ENCODE data around the gene LDLRAD4.
A peak's percentile ranks its signal among the peaks of the same experiment; 100 is the strongest.

The LDLRAD4 gene

GRCh38 chr18:13273800-13274199, 55.2 kb downstream of the LDLRAD4 start:
- H3K23ac ChIP-seq (ENCODE audit: low read depth, low read length, poor library complexity) = no peak overlapping the region
- no peak overlapping the region for H4K8ac ChIP-seq (ENCODE audit: low read depth, low read length)
- H2BK120ac ChIP-seq (ENCODE audit: low read depth, low read length) = no peak overlapping the region
- DNase-seq (ENCODE audit: low spot score) = no peak
- no peaks in the 10 kb centered on the region for H3K79me1 ChIP-seq (ENCODE audit: low read depth, low read length)
- H3K4me1 ChIP-seq (ENCODE audit: control insufficient read depth in 2 of 2, insufficient read depth in 1 of 2, low read depth in 1 of 2, low read length in 2 of 2) = peaks cover 0 to 6% of the 10 kb centered on the region in 2 donors
- H3K9ac ChIP-seq (ENCODE audit: low read depth, low read length, poor library complexity) = no peak overlapping the region
- no peak overlapping the region for H2BK15ac ChIP-seq (ENCODE audit: low read length)
- no CpG with 5 or more reads among the region's 9 CpGs for WGBS, 2 donors (ENCODE audit: extremely low coverage in 2 of 2, insufficient read length in 2 of 2, insufficient replicate concordance in 1 of 2)
- no peak overlapping the region for H2AK5ac ChIP-seq (ENCODE audit: low read depth, low read length)
- no peaks in the 10 kb centered on the region for H3K9me3 ChIP-seq (replicated peaks in 1 of 2; ENCODE audit: control insufficient read depth in 2 of 2, insufficient read depth in 1 of 2, low read depth in 1 of 2, low read length in 2 of 2)
- H3K27me3 ChIP-seq (ENCODE audit: control insufficient read depth in 3 of 3, insufficient read depth in 3 of 3, low read depth in 1 of 3, low read length in 3 of 3) = no peaks in the 10 kb centered on the region
- no peak overlapping the region for H2BK5ac ChIP-seq (ENCODE audit: low read length)
- H3K4ac ChIP-seq (ENCODE audit: low read length) = no peak overlapping the region
- H3K36me3 ChIP-seq (replicated peaks in 1 of 2; ENCODE audit: control insufficient read depth in 2 of 2, insufficient read depth in 2 of 2, low read length in 2 of 2) = no peaks in the 10 kb centered on the region
- H3K4me2 ChIP-seq (ENCODE audit: insufficient read depth, low read length, poor library complexity, severe bottlenecking) = no peak overlapping the region
- no peak overlapping the region for H3K27ac ChIP-seq (replicated peaks; ENCODE audit: low read length)
- no peak overlapping the region for H2AFZ ChIP-seq (ENCODE audit: low read length)
- no peak overlapping the region for H4K91ac ChIP-seq (ENCODE audit: low read depth, low read length, poor library complexity)
- H3K18ac ChIP-seq (ENCODE audit: low read length) = peak overlapping the region; percentile 54
- peak overlapping the region; percentile 50 for H3K14ac ChIP-seq (ENCODE audit: low read length)
- H3K4me3 ChIP-seq (ENCODE audit: low read length in 2 of 2) = no peak overlapping the region
- H2BK12ac ChIP-seq (ENCODE audit: low read length) = no peak overlapping the region

- DNase-seq (ENCODE audit: low spot score) = no peak
- Histone ChIP-seq H3K18ac (ENCODE audit: low read length) (no peak overlapping the region), H3K27me3 (ENCODE audit: control insufficient read depth in 3 of 3, insufficient read depth in 3 of 3, low read depth in 1 of 3, low read length in 3 of 3) (no peaks in the 10 kb centered on the region), H2BK120ac (ENCODE audit: low read depth, low read length) (no peak overlapping the region), H3K9me3 (replicated peaks in 1 of 2; ENCODE audit: control insufficient read depth in 2 of 2, insufficient read depth in 1 of 2, low read depth in 1 of 2, low read length in 2 of 2) (no peaks in the 10 kb centered on the region), H3K23ac (ENCODE audit: low read depth, low read length, poor library complexity) (no peak overlapping the region), H3K36me3 (replicated peaks in 1 of 2; ENCODE audit: control insufficient read depth in 2 of 2, insufficient read depth in 2 of 2, low read length in 2 of 2) (no peaks in the 10 kb centered on the region), H2BK15ac (ENCODE audit: low read length) (no peak overlapping the region), H3K9ac (ENCODE audit: low read depth, low read length, poor library complexity) (no peak overlapping the region), H3K14ac (ENCODE audit: low read length) (no peak overlapping the region), H2BK5ac (ENCODE audit: low read length) (no peak overlapping the region), H2AK5ac (ENCODE audit: low read depth, low read length) (no peak overlapping the region), H3K4me2 (ENCODE audit: insufficient read depth, low read length, poor library complexity, severe bottlenecking) (no peak overlapping the region), H4K91ac (ENCODE audit: low read depth, low read length, poor library complexity) (no peak overlapping the region), H2BK12ac (ENCODE audit: low read length) (no peak overlapping the region), H3K4me1 (ENCODE audit: control insufficient read depth in 2 of 2, insufficient read depth in 1 of 2, low read depth in 1 of 2, low read length in 2 of 2) (peaks cover 2 to 9% of the 10 kb centered on the region in 2 donors), H3K4ac (ENCODE audit: low read length) (no peak overlapping the region), H2AFZ (ENCODE audit: low read length) (no peak overlapping the region), H3K79me1 (ENCODE audit: low read depth, low read length) (no peaks in the 10 kb centered on the region), H4K8ac (ENCODE audit: low read depth, low read length) (no peak overlapping the region), H3K4me3 (ENCODE audit: low read length in 2 of 2) (no peak overlapping the region), H3K27ac (replicated peaks; ENCODE audit: low read length) (no peak overlapping the region)
Observed at GRCh38 chr18:13275075-13275474, 56.5 kb downstream of the LDLRAD4 start.

GRCh38 chr18:13276530-13277520, 58.3 kb downstream of the LDLRAD4 start:
- Histone ChIP-seq H3K4me2 (ENCODE audit: insufficient read depth, low read length, poor library complexity, severe bottlenecking) (no peak overlapping the region), H2AFZ (ENCODE audit: low read length) (no peak overlapping the region), H2AK5ac (ENCODE audit: low read depth, low read length) (peak overlapping the region; percentile 28), H3K9ac (ENCODE audit: low read depth, low read length, poor library complexity) (no peak overlapping the region), H2BK5ac (ENCODE audit: low read length) (no peak overlapping the region), H3K4me1 (ENCODE audit: control insufficient read depth in 2 of 2, insufficient read depth in 1 of 2, low read depth in 1 of 2, low read length in 2 of 2) (peaks cover 9 to 14% of the 10 kb centered on the region in 2 donors), H3K14ac (ENCODE audit: low read length) (no peak overlapping the region), H4K8ac (ENCODE audit: low read depth, low read length) (no peak overlapping the region), H2BK15ac (ENCODE audit: low read length) (peak overlapping the region; percentile 45), H3K18ac (ENCODE audit: low read length) (peak overlapping the region; percentile 23), H3K27ac (replicated peaks; ENCODE audit: low read length) (no peak overlapping the region), H3K27me3 (ENCODE audit: control insufficient read depth in 3 of 3, insufficient read depth in 3 of 3, low read depth in 1 of 3, low read length in 3 of 3) (no peaks in the 10 kb centered on the region), H3K9me3 (replicated peaks in 1 of 2; ENCODE audit: control insufficient read depth in 2 of 2, insufficient read depth in 1 of 2, low read depth in 1 of 2, low read length in 2 of 2) (no peaks in the 10 kb centered on the region), H2BK12ac (ENCODE audit: low read length) (no peak overlapping the region), H3K36me3 (replicated peaks in 1 of 2; ENCODE audit: control insufficient read depth in 2 of 2, insufficient read depth in 2 of 2, low read length in 2 of 2) (no peaks in the 10 kb centered on the region), H3K4ac (ENCODE audit: low read length) (no peak overlapping the region), H2BK120ac (ENCODE audit: low read depth, low read length) (no peak overlapping the region), H4K91ac (ENCODE audit: low read depth, low read length, poor library complexity) (no peak overlapping the region), H3K4me3 (ENCODE audit: low read length in 2 of 2) (no peak overlapping the region), H3K79me1 (ENCODE audit: low read depth, low read length) (no peaks in the 10 kb centered on the region), H3K23ac (ENCODE audit: low read depth, low read length, poor library complexity) (no peak overlapping the region)
- DNase-seq (ENCODE audit: low spot score) = no peak
- no CpG with 5 or more reads among the region's 23 CpGs for WGBS, 2 donors (ENCODE audit: extremely low coverage in 2 of 2, insufficient read length in 2 of 2, insufficient replicate concordance in 1 of 2)

- Histone ChIP-seq H3K4me3 (ENCODE audit: low read length in 2 of 2) (no peak overlapping the region), H2BK15ac (ENCODE audit: low read length) (no peak overlapping the region), H3K18ac (ENCODE audit: low read length) (no peak overlapping the region), H3K79me1 (ENCODE audit: low read depth, low read length) (no peaks in the 10 kb centered on the region), H3K36me3 (replicated peaks in 1 of 2; ENCODE audit: control insufficient read depth in 2 of 2, insufficient read depth in 2 of 2, low read length in 2 of 2) (no peaks in the 10 kb centered on the region), H3K9ac (ENCODE audit: low read depth, low read length, poor library complexity) (no peak overlapping the region), H3K9me3 (replicated peaks in 1 of 2; ENCODE audit: control insufficient read depth in 2 of 2, insufficient read depth in 1 of 2, low read depth in 1 of 2, low read length in 2 of 2) (no peaks in the 10 kb centered on the region), H2BK5ac (ENCODE audit: low read length) (no peak overlapping the region), H3K27me3 (ENCODE audit: control insufficient read depth in 3 of 3, insufficient read depth in 3 of 3, low read depth in 1 of 3, low read length in 3 of 3) (no peaks in the 10 kb centered on the region), H4K8ac (ENCODE audit: low read depth, low read length) (no peak overlapping the region), H3K27ac (replicated peaks; ENCODE audit: low read length) (no peak overlapping the region), H2AFZ (ENCODE audit: low read length) (no peak overlapping the region), H3K4me1 (ENCODE audit: control insufficient read depth in 2 of 2, insufficient read depth in 1 of 2, low read depth in 1 of 2, low read length in 2 of 2) (peaks cover 9 to 14% of the 10 kb centered on the region in 2 donors), H3K4ac (ENCODE audit: low read length) (no peak overlapping the region), H2BK120ac (ENCODE audit: low read depth, low read length) (no peak overlapping the region), H3K14ac (ENCODE audit: low read length) (no peak overlapping the region), H2BK12ac (ENCODE audit: low read length) (no peak overlapping the region), H2AK5ac (ENCODE audit: low read depth, low read length) (no peak overlapping the region), H3K23ac (ENCODE audit: low read depth, low read length, poor library complexity) (no peak overlapping the region), H4K91ac (ENCODE audit: low read depth, low read length, poor library complexity) (no peak overlapping the region), H3K4me2 (ENCODE audit: insufficient read depth, low read length, poor library complexity, severe bottlenecking) (no peak overlapping the region)
- no CpG with 5 or more reads among the region's 10 CpGs for WGBS, 2 donors (ENCODE audit: extremely low coverage in 2 of 2, insufficient read length in 2 of 2, insufficient replicate concordance in 1 of 2)
- no peak for DNase-seq (ENCODE audit: low spot score)
Observed at GRCh38 chr18:13278062-13278630, 59.6 kb downstream of the LDLRAD4 start.
